ENCODE data around the gene TMEM54. TPM values are rescaled to one million over a fixed set of nuclear protein-coding genes. Genes with fewer than 3 reads are reported as not detected.

TMEM54 gene
- total and polyA plus RNA-seq, 9 of the 15 experiments (the other 6 are each of a cell fraction or from before 2014, with no cell fraction given) = 1.00 to 16.2 (median 8.2) TPM

GRCh38 chr1:32884032-32884372 is 17.2 kb downstream of the TMEM54 start:
- FAIRE-seq = no peak

More at GRCh38 chr1:32884032-32884372, 17.2 kb downstream of the TMEM54 start:
- ATAC-seq (no peak), DNase-seq (ENCODE audit: extremely low read depth in 1 of 4, low spot score in 3 of 4) (no peak)
- Histone ChIP-seq H3K9me3 (replicated peaks; ENCODE audit: control insufficient read depth, insufficient read depth, low read depth, low read length) (no peaks in the 10 kb centered on the region), H4K20me1 (replicated peaks; ENCODE audit: control insufficient read depth, insufficient read depth, low read length) (peaks cover 32% of the 10 kb centered on the region), H3K4me3 (no peak overlapping the region), H3K27ac (ENCODE audit: extremely low read depth, low read depth, low read length) (no peak overlapping the region), H3K27me3 (ENCODE audit: control insufficient read depth in 2 of 2, insufficient read depth in 2 of 2, low read length in 2 of 2) (peaks cover 7 to 50% of the 10 kb centered on the region in 2 experiments; a peak in 4 of 5 replicates), H3K9ac (ENCODE audit: insufficient read depth in 1 of 2, low read depth in 2 of 2, low read length in 2 of 2) (no peak overlapping the region), H3K4me1 (replicated peaks in 1 of 2; ENCODE audit: control insufficient read depth in 2 of 2, insufficient read depth in 2 of 2, low read length in 2 of 2) (peaks cover 0 to 25% of the 10 kb centered on the region in 2 experiments; a peak in 3 of 5 replicates), H3K9me1 (ENCODE audit: control insufficient read depth, insufficient read depth, low read length) (no peaks in the 10 kb centered on the region), H3K36me3 (ENCODE audit: control insufficient read depth, insufficient read depth, low read length) (no peaks in the 10 kb centered on the region), H2AFZ (ENCODE audit: low read depth, low read length) (no peak overlapping the region), H3K4me2 (ENCODE audit: insufficient read depth, low read length) (no peak overlapping the region), H3K79me2 (ENCODE audit: control insufficient read depth, insufficient read depth, low read length) (no peaks in the 10 kb centered on the region)
- intact Hi-C loops (cut with micrococcal nuclease) = no loop called here
- CTCF ChIA-PET (ENCODE audit: low intra/inter-chr PET ratio) = interaction anchor here (0.6 kb wide), 1 partner anchor 741 kb away, joined by 3 read pairs; no protein-coding TSS in a partner anchor
- BruUV-seq (replicated peaks) = no TSS peak
- POLR2A ChIA-PET = no interaction called here
- in situ Hi-C loops (cut with MboI) = loop anchor here (25.0 kb wide), 1 partner anchor 728 kb away; no protein-coding TSS in a partner anchor
- no peak for TF ChIP-seq GTF2E2 (tag; IDR thresholded peaks at IDR 0.05)
- TF ChIP-seq ZSCAN32 (CRISPR knock-in tag; IDR thresholded peaks at IDR 0.05) = no peak
- TF ChIP-seq SRSF3 (IDR thresholded peaks at IDR 0.05; ENCODE audit: insufficient read depth, low read length) = no peak
- no peak for TF ChIP-seq CHD1 (IDR thresholded peaks at IDR 0.05; ENCODE audit: low read length)
- TF ChIP-seq DPF2 (IDR thresholded peaks at IDR 0.05) = no peak
- no peak for TF ChIP-seq BRF1 (IDR thresholded peaks at IDR 0.05; ENCODE audit: borderline replicate concordance, extremely low read depth, insufficient read length)
- TF ChIP-seq CXXC5 (CRISPR knock-in tag; IDR thresholded peaks at IDR 0.05) = no peak
- no peak for TF ChIP-seq ZNF696 (CRISPR knock-in tag; conservative IDR thresholded peaks at IDR 0.05)
- TF ChIP-seq RERE (CRISPR knock-in tag; IDR thresholded peaks at IDR 0.05; ENCODE audit: borderline replicate concordance) = no peak
- TF ChIP-seq CBX2 (IDR thresholded peaks at IDR 0.05; ENCODE audit: insufficient read depth, low read length, poor library complexity, severe bottlenecking) = no peak
- no peak for TF ChIP-seq RBM22 (IDR thresholded peaks at IDR 0.05; ENCODE audit: low read depth, low read length, poor library complexity, severe bottlenecking)
- TF ChIP-seq OTX1 (CRISPR knock-in tag; IDR thresholded peaks at IDR 0.05) = no peak
- TF ChIP-seq IRF9 (tag; IDR thresholded peaks at IDR 0.05) = no peak
- WGBS (ENCODE audit: insufficient coverage, low coverage, missing lambda C conversion rate) = 1% methylated on average over 4 of the region's 4 CpGs

Data from K562 (cell line).